Nephron (organoid): Measurements from ENCODE around the gene DENND1A.
A peak's percentile ranks its signal among the peaks of the same experiment; 100 is the strongest.

ENCODE experiments used
- H3K27ac Mint-ChIP-seq, 3 experiments: 2 replicates each; pipeline ENCODE4 v1.8.0; 2020; ENCODE audit warnings: mixed read lengths in 3 of 3, mild to moderate bottlenecking in 2 of 3, moderate library complexity in 1 of 3
- H3K27me3 Mint-ChIP-seq: 2 replicates; pipeline ENCODE4 v1.8.0; 2021; ENCODE audit warnings: low read depth, mild to moderate bottlenecking, moderate library complexity, mixed read lengths
- H3K36me3 Mint-ChIP-seq: 2 replicates; pipeline ENCODE4 v1.8.0; 2020; ENCODE audit warnings: low read depth, mixed read lengths
- H3K4me1 Mint-ChIP-seq: 2 replicates; pipeline ENCODE4 v1.8.0; 2020; ENCODE audit warnings: mixed read lengths
- H3K4me3 Mint-ChIP-seq, 3 experiments: 2 replicates each; pipeline ENCODE4 v1.8.0; 2020; ENCODE audit warnings: mild to moderate bottlenecking in 3 of 3, mixed read lengths in 3 of 3, moderate library complexity in 2 of 3
- H3K9me3 Mint-ChIP-seq: 2 replicates; pipeline ENCODE4 v1.8.0; 2020; ENCODE audit warnings: mixed read lengths
- CTCF ChIP-seq, 3 experiments: fragments of 200-600 bp; sonication (generic); IDR thresholded peaks; one replicate each; pipeline ENCODE4 v1.5.0; 2021; ENCODE audit warnings: antibody characterized with exemption in 3 of 3; ENCODE audit not compliant: unreplicated experiment in 3 of 3

Gene DENND1A

DNA sequence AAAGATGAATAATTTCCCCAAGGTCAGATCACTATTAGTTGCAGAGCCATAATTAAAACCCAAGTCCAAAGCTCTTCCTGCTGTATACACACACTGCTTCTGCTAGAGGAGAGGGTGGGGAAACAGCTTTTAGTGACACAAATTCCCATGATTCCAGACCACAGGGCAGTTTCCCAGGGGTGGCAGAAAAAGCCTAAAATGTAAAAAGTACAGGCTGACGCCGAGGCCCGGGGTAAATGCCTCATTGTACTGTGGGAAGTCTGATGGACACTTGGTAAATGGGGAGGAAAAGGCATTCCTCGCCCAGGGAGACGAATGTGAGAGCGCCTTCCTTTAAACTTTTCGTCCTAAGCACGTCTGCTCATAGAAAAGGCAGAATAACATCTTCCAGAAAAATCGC, 65.7 kb downstream of the DENND1A start:
- TF ChIP-seq CTCF (IDR thresholded peaks at IDR 0.05; ENCODE audit: unreplicated experiment in 3 of 3): no peak
- Mint-ChIP-seq H3K36me3 (no peaks in the 10 kb centered on the region), H3K4me1 (peaks cover 27% of the 10 kb centered on the region), H3K9me3 (no peaks in the 10 kb centered on the region), H3K27me3 (peaks cover 38% of the 10 kb centered on the region), H3K27ac (peak overlapping the region in 1 of 3 experiments; percentile 34), H3K4me3 (no peak overlapping the region)

DNA sequence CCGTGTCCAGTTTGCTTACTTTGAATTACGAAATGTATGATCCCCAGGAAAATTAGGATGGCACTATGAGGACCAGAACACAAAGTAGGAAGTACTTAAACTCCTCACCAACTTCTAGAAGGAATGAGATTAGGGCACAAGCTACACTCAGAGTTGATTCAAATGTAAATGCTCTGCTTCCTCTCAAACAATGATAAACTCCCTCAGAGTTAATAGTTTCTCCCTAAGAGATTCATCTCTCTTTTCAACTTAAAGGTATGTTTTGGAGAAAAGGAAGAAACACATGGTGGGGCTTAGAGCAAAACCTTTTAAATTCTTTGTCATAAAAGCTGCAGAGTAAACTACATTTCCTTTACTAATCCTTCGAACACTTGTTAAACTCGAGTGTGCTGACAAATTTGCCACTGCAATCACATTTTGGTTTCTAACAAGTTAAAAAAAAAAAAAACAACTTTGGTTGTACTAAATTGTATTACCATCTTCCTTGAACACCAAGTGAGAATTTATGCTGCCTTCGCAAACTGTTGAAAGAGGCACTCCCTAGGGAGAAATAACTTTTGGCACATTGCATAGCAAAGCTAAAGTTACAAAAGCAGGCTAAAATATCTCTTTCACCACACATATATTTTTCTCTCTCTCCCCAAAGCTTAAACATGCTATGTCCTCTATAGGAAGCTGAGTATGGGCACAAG, 66.6 kb downstream of the DENND1A start:
- no peaks in the 10 kb centered on the region for H3K9me3 Mint-ChIP-seq

GRCh38 chr9:123861756-123862120, 68.2 kb downstream of the DENND1A start:
- TF ChIP-seq CTCF (IDR thresholded peaks at IDR 0.05; ENCODE audit: unreplicated experiment in 3 of 3): no peak
- Mint-ChIP-seq H3K9me3 (peaks cover 3% of the 10 kb centered on the region), H3K4me3 (no peak overlapping the region), H3K27ac (no peak overlapping the region), H3K4me1 (peaks cover 27% of the 10 kb centered on the region), H3K27me3 (peaks cover 35% of the 10 kb centered on the region), H3K36me3 (peaks cover 7% of the 10 kb centered on the region)

More for the DNA sequence above, 66.6 kb downstream of the DENND1A start:
- Mint-ChIP-seq H3K4me1 (peaks cover 27% of the 10 kb centered on the region), H3K4me3 (no peak overlapping the region), H3K36me3 (no peaks in the 10 kb centered on the region), H3K27me3 (peaks cover 38% of the 10 kb centered on the region), H3K27ac (peak overlapping the region in 2 of 3 experiments; percentile 26 to 65)
- no peak for TF ChIP-seq CTCF (IDR thresholded peaks at IDR 0.05; ENCODE audit: unreplicated experiment in 3 of 3)

- Mint-ChIP-seq H3K27ac (no peak overlapping the region), H3K9me3 (peaks cover 7% of the 10 kb centered on the region), H3K4me1 (peaks cover 27% of the 10 kb centered on the region), H3K4me3 (no peak overlapping the region), H3K36me3 (peaks cover 12% of the 10 kb centered on the region), H3K27me3 (peaks cover 35% of the 10 kb centered on the region)
- TF ChIP-seq CTCF (IDR thresholded peaks at IDR 0.05; ENCODE audit: unreplicated experiment in 3 of 3): no peak
Measured at GRCh38 chr9:123861086-123861755, 68.7 kb downstream of the DENND1A start.

- peaks cover 35% of the 10 kb centered on the region for H3K27me3 Mint-ChIP-seq
- peak overlapping the region in 1 of 3 experiments; percentile 4 for H3K27ac Mint-ChIP-seq
- H3K36me3 Mint-ChIP-seq: peaks cover 15% of the 10 kb centered on the region
- TF ChIP-seq CTCF (IDR thresholded peaks at IDR 0.05; ENCODE audit: unreplicated experiment in 3 of 3): no peak
- no peak overlapping the region for H3K4me3 Mint-ChIP-seq
- peaks cover 27% of the 10 kb centered on the region for H3K4me1 Mint-ChIP-seq
- peaks cover 10% of the 10 kb centered on the region for H3K9me3 Mint-ChIP-seq
Measured at GRCh38 chr9:123860603-123861002, 69.3 kb downstream of the DENND1A start.
